ENCODE data around the gene SCYL2.
"Not testable (repeated sequence)": the region's sequence is repeated elsewhere in the genome, so short reads cannot be mapped to it uniquely, and the experiment has no call there.

Gene SCYL2

DNA sequence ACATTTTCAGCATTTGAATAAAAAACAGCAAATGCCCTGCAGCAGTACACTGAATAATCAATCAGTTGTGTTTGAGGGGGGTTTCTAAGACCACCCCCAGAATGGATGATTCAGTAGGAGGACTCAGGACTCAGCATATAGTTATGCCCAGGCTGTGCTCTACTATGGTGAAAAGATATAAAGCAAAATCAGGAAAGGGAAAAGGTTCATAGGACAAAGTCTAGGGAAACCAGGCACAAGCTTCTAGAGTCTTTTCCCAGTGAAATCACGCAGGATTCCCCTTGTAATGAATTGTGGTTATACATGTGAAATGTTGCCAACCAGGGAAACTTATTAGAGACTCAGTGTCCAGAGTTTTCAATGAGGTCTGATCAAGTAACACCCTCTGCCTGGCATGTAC lies 64.9 kb downstream of the SCYL2 start:
- no peak for DNase-seq

DNA sequence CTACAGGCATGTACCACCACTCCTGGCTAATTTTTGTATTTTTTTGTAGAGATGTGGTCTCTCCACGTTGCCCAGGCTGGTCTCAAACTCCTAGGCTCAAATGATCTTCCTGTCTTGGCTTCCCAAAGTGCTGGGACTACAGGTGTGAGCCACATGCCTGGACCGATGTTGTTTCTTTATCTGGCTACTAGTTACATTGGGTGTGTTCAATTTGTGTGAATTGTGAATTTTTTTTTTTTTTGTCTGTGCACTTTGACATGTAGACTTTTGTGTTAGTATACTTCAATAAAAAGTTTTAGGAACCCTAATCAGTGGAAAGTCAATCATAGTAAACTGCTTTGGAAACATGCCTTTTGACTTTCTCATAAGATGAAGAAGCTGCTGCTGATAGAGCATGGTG lies 65.9 kb downstream of the SCYL2 start:
- DNase-seq = no peak

DNA sequence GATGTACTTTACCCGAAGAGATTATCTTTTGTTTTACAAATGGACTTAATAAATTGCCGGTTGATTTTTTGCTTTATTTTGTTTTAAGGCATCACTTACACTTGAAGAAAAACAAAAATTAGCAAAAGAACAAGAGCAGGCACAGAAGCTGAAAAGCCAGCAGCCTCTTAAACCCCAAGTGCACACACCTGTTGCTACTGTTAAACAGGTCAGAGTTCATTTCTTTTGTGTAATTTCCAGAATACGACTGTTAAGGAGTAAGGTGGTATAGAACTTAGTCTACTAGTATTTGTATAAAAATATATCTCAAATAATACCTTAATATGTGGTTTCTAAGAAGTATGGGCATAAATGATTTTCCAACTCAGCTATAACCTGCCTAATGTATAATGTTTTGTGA lies 70.3 kb downstream of the SCYL2 start:
- no peak for DNase-seq

DNA sequence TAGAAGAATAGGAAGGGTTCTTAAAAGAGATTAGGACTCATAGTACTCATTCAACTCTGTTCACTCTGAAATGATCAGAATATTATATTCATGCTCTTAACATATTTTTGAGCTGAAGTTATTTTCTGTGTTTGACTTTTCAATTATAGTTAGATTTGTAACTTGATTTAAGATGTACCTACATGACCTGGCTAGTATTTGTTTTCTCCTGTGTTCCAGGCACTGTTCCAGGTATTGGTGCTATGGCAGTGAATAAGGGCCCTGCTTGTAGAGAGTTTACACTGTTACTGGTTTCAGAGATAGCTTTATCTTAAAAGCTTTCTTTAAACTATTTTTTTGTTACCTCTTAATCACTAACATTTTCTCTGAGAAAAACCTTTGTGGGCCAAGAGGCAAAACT lies 70.8 kb downstream of the SCYL2 start:
- DNase-seq = no peak

DNA sequence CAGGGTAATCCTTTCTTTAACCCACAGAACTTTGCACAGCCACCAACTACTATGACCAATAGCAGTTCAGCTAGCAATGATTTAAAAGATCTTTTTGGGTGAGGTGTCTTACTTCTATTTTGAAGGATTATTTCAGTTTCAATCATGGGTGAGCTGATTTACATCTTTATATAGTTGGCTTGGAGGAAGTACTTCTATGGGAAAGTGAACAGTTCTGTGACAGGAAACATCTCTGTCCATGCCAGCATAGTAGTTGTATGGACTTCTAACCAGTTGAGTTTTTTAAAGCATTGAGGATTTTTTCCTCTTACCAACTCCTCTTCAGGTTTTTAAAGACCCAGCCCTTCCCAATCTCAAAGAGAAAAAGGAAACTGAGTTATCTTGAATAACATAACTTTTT lies 72.1 kb downstream of the SCYL2 start:
- DNase-seq = no peak

DNA sequence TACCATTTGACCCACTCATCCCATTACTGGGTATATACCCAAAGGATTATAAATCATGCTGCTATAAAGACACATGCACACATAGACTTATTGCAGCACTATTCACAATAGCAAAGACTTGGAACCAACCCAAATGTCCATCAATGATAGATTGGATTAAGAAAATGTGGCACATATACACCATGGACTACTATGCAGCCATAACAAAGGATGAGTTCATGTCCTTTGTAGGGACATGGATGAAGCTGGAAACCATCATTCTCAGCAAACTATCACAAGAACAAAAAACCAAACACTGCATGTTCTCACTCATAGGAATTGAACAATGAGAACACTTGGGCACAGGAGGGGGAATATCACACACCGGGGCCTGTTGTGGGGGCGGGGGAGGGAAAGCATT lies 75.9 kb downstream of the SCYL2 start:
- not testable (repeated sequence) for DNase-seq

DNA sequence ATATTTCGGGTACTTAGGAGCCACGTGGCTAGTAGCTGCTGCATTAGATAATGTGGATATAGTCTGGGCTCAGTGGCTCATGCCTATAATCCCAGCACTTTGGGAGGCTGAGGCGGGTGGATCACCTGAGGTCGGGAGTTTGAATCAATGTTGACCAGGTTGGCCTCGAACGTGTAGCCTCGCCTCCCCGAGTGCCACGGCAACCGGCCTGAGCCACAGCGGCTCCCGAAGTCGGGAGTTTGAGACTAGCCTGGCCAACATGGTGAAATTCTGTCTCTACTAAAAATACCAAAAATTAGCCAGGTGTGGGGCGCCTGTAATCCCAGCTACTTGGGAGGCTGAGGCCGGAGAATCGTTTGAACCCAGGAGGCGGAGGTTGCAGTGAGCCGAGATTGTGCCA lies 77.4 kb downstream of the SCYL2 start:
- DNase-seq = not testable (repeated sequence)

DNA sequence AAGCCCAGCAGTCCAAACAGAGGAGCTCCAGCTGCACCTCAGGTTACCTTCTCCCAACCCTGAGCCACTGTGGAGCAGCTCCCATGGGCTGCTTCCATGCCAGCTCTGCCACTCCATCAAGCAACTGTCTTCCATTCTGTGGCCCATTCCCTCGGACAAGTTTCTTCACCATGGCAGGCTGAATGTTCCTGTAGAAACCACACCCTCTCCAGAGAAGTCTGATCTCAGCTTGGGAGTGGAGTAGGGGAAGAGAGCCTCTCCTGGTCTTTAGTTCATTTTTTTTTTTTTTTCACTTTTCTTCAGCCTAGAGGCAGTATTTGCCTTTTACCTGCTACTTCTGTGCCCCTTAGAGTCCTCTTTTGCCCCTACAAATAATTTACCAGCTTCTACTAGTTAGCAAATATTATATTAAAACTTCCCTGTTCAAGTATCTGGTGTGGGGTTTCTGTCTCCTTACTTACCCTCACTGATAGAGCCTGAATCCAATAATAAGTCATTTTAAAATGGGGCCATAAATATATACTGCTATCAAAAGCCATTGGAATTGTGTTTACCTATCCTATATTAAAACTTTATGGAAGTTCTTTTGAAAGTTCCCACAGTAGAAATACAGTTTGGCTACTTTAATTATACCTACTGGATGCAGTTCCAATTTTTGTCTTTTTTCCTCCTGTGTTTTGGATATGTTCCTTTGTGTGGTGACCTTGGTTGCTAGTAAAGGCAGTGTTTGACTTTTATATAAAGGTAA lies 78.2 kb downstream of the SCYL2 start:
- no peak for DNase-seq

DNA sequence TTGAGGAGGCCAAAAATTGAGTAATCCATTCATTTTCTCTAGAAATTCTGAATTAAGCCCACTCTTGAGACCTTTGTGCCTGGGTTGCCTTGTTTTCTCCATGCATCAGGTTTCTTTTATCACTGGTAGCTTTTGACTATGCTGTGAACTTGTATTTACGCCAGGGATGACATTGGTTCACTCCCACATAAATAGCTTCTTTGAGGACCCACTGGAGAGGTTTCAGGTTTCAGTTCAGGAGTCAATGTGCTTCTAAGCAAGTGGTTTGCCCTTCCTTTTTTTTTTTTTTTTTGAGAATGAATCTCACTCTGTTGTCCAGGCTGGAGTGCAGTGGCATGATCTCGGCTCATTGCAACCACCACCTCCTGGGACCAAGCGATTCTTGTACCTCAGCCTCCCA lies 79.7 kb downstream of the SCYL2 start:
- no peak for DNase-seq

DNA sequence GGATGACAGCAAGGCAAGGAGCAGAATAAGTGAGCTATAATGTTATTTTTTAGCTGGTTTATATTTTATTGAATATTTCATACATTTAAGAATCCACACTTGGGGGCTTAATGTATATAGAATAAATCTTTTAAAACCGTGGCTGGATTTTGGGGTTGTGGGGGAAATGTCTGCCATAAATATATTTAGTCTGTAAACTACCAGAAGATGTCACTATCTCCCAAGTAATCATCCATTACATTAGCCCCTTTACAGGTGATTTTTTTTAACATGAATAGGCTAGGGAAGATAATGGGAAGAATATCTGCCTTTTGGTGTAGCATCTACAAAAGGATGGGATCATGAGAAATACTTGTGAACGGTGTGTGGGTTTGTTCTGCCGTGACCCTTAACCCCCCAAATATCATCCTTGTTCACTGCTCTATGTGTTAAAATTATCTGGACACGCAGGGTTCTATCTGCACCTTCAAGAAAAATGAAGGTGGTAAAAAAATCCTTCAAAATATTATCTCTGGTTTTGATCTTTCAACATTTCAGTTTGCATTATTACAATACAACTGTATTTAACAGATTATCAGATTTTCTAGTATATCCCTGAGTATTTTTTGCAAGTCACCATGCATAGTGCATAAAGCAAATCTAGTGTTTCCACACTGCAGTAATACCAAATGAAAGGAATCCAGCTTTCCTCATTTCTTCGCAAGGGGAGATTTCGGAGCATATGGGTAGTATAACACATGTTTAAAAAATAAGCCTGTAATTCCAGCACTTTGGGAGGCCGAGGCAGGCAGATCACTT lies 81.9 kb downstream of the SCYL2 start:
- DNase-seq = no peak

DNA sequence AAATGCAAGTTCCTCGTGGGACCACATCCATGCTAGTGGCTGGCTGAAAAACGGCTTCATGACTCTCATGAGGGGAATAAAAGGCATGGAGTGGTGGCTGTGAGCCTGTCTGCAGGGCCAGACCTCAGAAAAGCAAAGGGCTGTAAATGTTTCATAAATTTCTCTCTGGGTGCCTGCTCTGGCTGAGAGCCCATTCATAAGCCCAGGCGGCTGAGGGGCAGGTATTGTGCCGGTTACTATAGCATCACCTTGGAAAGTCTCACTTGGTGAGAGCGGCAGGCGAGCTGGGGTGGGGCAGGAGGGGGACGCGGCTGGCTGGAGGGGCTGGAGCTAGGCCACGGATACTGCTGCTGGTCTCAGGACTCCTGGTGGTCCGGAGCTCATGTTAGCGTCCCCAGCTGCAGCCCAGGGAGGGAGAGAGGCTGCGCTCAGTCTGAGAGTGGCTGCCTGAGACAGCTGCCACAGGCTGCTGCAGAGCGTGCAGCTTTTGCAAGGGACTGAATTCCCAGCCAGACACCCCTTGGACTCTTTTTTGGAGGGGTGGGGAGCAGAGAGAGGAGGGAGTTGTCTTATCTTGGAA lies 89.8 kb downstream of the SCYL2 start, which contains the start of gene SLC17A8:
Gene SLC17A8, plus strand, starts transcription at position 431 of the 580 bp plus-strand sequence. CDS start 318 bp downstream, outside the sequence.
- no peak for DNase-seq

DNA sequence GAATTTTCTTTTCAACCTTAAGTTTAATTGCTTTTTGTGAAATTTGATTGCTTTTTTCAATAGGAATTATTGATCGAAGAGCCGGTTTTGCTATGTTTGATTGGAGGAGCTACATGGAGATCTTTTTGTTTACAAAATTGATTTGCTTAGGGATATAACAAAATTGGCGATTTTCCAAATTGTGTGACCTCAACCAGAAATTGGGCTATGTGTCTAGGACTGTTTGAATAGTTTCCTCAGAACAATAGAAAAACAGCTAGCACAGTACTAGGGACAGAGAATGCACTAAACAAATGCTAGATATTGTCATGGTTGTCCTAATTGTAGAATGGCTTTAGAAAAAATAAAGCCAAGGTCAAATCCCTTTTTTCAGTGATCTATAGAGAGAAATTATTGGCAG lies 92.3 kb downstream of the SCYL2 start:
- DNase-seq = no peak

DNA sequence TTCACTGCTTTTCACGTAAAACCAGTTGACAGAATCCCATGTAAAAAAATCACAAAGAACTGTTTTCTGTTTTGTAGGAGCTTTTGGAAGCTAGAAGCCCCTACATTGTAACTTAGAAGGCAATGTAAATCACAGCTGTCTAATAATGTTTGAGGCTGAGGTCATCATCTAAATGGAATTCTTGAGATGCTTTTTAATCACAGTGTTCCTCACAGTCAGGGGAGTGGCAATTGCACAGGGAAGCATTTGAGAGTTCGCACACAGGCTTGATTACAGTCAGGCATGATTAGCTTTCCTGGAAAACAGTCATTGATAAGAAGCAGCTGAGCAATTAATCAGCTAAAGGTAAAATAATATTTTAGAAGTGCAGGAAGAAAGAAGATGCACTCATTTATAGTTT lies 92.8 kb downstream of the SCYL2 start:
- DNase-seq = no peak

DNA sequence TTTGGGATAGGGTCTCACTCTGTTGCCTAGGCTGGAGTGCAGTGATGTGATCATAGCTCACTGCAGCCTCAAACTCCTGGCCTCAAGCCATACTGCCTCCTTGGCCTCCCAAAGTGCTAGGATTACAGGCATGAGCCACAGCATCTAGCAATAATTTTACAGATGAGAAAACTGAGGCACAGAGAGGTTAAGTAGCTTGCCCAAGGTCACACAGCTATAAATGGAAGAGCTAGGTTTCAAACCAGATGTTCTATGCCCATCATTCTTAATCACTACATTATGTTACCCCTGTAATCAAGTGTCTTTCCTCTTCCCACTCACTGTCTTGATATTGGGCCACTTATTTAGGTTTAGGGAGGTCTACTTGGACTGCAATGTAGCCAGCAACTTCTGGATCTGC lies 93.5 kb downstream of the SCYL2 start:
- DNase-seq = no peak

DNA sequence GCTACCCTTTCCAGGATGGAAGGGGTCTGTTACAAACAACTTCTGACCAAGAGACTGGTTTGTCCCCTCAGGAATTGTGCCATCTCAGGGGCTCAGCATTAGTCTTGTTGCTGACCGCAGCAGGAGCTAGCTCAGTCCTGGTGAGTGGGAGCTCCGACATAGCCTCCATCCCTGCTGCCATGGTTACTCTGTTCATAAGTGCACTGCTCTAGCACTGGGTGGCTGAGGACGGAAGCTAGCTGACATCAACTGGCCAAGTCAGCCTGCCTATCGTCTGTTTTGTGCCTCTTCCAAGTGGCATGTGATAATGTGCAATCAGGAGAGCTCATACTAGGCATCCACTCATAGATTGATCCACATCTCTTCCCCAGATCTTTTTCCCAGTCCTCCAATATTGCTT lies 97.3 kb downstream of the SCYL2 start:
- DNase-seq = no peak

DNA sequence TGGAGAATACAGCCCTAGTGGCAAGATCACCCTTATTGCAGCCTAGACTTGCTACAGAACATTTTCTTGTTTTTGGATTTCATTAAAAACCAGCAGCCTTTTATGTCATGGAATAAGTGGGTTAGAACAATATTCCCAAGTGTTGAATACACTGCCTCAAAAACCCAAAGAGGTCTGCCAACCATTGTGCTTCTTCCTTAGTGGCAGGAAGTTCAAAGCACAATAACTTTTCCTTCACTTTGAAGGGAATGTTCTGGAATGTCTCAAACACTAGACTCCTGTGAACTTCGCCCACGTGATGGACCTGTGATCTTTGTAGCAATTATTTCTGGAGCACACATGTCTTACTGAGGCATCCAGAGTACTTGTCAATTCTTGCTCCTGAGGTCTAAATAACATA lies 98.4 kb downstream of the SCYL2 start:
- DNase-seq = no peak

DNA sequence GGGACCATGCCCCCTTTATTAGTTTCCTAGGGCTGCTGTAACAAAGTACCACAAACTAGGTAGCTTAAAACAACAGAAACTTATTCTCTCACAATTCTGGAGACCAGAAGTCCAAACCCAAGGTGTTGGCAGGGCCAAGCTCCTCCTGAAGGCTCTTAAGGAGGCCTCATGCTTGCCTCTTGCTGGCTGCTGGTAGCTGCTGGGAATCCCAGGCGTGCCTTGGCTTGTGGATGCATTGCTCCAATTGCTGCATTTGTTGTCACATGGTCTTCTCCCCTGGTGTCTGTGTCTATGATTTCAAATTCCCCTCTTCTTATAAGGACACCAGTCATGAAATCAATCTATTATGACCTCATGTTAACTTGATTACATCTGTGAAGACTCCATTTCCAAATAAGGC lies 101.1 kb downstream of the SCYL2 start:
- no peak for DNase-seq

DNA sequence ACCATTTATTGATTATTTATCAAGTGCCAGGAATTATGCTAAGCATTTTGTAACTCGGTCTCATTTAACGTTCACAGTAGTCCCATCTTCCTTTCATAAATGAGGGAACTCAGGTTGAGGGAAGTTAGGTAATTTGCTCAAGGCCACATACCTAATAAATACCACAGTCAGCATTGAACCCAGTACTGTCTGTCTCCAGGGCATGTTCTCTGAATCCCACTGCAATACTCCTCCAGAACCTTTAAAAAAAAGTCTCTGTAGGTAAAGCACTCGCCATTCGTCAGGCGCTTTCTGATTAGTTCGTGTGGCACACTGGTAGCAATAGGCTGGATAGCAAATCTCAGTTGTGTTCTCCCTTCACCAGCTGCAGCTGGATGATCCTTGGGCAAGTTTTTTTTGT lies 104.2 kb downstream of the SCYL2 start:
- no peak for DNase-seq

DNA sequence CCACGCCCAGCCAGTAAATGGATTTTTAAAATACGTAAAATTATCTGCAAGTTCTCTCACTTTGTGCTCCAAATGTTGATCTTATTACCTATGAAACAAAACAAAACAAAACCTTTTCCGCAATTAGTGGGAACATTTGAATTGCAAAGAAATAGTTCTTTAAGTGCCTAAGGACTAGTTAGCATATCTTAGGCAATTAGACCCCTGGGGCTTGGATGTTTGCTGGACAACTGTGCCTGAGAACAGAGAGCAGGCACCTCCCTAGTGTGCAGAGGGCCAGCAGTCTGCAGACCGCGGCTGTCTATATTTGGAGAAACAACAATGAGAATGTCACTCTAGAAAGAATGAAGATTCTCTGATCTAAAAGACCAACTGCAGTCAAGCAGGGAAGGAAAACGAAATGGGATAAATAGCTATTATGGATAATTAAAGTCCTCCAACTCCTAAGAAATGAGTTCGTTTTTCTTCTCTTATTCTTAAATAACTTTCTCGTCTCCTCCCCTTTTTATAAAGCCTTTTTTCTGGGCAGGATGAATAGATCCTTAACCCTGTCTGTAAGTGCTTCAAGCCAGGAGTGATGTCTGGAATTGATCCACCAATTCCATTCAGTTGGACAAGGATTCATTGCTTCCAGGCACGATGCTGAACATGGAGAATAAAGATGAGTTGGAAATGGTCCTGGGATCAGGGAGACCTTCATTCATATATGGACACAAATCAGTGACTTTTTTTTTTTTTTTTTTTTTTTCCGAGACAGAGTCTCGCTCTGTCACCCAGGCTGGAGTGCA lies 106.1 kb downstream of the SCYL2 start:
- DNase-seq = no peak

DNA sequence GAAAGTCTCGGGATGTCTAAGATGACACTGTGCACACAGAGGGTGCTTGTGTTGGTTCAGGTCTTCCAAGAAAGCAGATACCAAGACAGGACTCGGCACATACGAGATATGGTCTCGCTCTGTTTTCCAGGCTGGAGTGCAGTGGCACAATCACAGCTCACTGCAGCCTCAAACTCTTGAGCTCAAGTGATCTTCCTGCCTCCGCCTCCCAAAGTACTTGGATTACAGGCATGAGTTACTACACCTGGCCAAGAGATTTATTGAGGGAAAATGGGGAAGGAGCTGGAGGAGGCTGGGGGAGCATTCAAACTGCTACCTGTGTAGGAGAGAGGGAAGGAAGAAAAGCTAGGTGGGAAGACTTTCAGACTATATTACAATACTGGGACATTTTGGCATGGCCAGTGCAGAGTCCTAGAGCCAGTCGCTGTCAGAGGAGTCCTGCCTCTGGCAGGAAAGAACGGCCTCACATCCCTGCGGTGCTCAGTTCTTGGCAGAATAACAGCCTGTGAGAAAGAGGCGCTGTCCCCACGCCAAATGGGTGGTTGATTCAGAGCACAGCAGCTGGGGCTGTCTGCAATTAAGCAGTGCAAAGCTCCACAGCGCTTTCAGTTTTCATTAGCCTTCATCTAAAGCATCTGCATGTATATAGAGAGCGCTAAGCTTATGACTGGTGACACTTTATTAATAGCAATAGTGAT lies 108.2 kb downstream of the SCYL2 start:
- DNase-seq = no peak

DNA sequence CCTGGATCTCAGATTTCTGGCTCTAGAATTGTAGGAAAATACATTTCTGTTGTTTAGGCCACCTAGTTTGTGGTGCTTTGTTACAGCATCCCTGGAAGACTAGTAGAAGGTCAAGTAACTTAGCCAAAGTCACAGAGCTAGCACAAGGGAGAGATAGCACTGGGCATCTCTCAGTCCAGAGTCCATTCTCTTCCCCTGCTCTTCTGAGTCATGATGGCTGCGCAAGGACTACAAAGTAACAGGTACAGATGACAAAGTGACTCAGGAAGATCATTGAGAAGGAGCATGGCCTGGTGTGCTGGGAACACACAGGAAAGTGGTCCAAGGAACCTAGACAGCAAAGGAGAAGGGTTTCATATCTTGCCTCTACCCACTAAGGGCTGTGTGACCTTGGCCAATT lies 109.2 kb downstream of the SCYL2 start:
- no peak for DNase-seq

DNA sequence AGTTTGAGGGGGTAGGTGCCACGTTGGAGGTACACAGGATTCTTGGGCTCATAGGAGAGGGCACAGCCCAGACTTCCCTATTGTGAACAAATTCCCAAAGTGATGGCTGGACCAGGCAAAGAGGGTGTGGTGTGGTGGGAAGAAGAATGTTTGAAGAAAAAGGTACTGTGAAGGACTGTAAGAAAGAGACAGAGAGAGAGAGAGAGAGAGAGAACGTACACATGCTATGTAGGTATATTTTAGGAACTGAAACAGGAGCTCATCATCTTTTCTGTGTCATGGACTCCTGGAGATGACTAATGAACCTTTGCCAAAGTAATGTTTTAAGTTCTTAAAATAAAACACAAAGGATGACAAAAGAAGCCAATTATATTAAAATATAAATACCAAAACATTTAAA lies 114.4 kb downstream of the SCYL2 start:
- no peak for DNase-seq

DNA sequence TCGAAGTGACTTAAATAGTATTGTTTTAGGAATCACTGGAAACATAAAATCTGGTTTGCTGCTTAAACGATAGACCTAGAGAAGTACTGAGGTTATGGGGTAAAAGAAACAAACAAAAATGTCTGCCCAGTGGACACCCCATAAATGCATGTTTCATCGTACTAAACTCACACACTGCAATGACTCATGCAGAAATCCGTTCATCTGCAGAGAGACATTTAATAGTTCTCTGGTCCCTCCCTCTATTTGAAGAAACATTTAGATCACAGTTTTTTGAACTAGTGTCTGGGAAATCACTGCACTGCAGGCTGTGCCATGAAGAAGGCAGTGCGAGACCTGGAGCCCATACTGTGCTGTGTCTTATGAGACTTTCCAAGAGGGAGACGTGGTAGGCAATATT lies 115.4 kb downstream of the SCYL2 start:
- DNase-seq = no peak
